ENCODE measurements around the gene ADCY3.

Gene ADCY3

GRCh38 chr2:24887307-24887874 lies 32.6 kb downstream of the ADCY3 start:
- FAIRE-seq, result no peak

GRCh38 chr2:24886691-24887304 lies 33.2 kb downstream of the ADCY3 start:
- DNase-seq (ENCODE audit: insufficient read length, low spot score) (no peak), FAIRE-seq (no peak)
- TF ChIP-seq CTCF (IDR thresholded peaks at IDR 0.05; ENCODE audit: insufficient read depth, missing control alignments), result no peak

More at GRCh38 chr2:24887307-24887874, 32.6 kb downstream of the ADCY3 start:
- TF ChIP-seq CTCF (IDR thresholded peaks at IDR 0.05; ENCODE audit: insufficient read depth, missing control alignments), result no peak
- DNase-seq (ENCODE audit: insufficient read length, low spot score), result no peak

DNA sequence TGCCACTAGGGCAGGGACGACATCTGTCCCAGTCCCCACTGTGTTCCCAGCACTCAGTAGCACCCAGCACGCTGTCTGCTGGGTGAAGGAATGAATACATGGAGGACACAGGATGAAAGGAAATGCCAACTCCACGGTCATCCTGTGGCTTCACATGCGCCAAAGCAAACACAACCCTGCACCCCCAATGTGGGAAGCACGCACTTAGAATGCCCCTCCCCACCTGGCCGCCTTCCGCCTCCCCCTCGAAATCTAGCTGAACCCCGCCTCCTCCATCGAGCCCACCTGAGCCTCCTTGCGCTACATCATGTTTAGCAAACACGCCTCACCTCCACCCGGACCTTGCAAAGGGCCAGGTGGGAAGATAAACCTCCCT lies 33.9 kb downstream of the ADCY3 start:
- no peak for FAIRE-seq

GRCh38 chr2:24885221-24886125 lies 34.6 kb downstream of the ADCY3 start:
- TF ChIP-seq CTCF (IDR thresholded peaks at IDR 0.05; ENCODE audit: insufficient read depth, missing control alignments), result no peak
- FAIRE-seq (no peak), DNase-seq (ENCODE audit: insufficient read length, low spot score) (no peak)

More for the DNA sequence above, 33.9 kb downstream of the ADCY3 start:
- no peak for DNase-seq (ENCODE audit: insufficient read length, low spot score)
- no peak for TF ChIP-seq CTCF (IDR thresholded peaks at IDR 0.05; ENCODE audit: insufficient read depth, missing control alignments)

- DNase-seq (ENCODE audit: insufficient read length, low spot score) (no peak), FAIRE-seq (no peak)
- no peak for TF ChIP-seq CTCF (IDR thresholded peaks at IDR 0.05; ENCODE audit: insufficient read depth, missing control alignments)
Observed at GRCh38 chr2:24883946-24884345, 36.1 kb downstream of the ADCY3 start.

DNA sequence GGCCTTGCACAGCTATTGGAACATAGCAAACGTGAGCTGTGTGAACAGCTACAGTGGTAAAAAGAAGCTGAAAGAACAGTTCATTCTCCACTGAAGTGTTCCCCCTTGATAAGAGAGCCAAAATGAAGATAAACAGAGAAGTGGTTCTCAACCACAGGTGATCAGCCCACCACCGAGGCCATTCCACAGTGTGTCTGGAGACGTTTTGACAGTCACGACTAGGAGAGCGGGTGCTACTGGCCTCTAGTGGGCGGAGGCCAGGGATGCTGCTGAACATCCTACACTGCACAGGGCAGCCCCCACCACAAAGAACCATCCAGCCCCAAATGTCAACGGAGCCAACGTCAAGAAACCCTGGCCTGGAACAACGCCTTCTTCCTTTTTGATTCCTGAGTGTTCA lies 38.4 kb downstream of the ADCY3 start:
- FAIRE-seq, result no peak

More for the DNA sequence above, 38.4 kb downstream of the ADCY3 start:
- TF ChIP-seq CTCF (IDR thresholded peaks at IDR 0.05; ENCODE audit: insufficient read depth, missing control alignments), result no peak
- no peak for DNase-seq (ENCODE audit: insufficient read length, low spot score)

Data from D721Med (cell line).